H1 (cell line): ENCODE measurements around the gene AKAP12. TPM values are rescaled to one million over a fixed set of nuclear protein-coding genes. Genes with fewer than 3 reads are reported as not detected.

Experiments used
- CTCF ChIA-PET: fragments of 300-600 bp; sonication (Branson Sonifier 250); formaldehyde crosslinking; loops from one replicate; lab custom pipeline; 2021; ENCODE audit not compliant: partially characterized antibody; lab: Charles Lee
- POLR2A ChIA-PET: fragments of 300-600 bp; sonication (Branson Sonifier 250); formaldehyde crosslinking; loops from one replicate; lab custom pipeline; 2021; ENCODE audit warnings: inconsistent platforms; ENCODE audit not compliant: partially characterized antibody; lab: Charles Lee
- DNase-seq, 2 experiments: peaks; one replicate each; pipeline versions ENCODE4 v3.0.0 to v3.0.0-alpha.2; 2010 to 2022; ENCODE audit warnings: low spot score in 2 of 2, low read depth in 1 of 2, mixed read lengths in 1 of 2
- FAIRE-seq: peaks from 2 replicates; lab custom pipeline; 2011; peaks lifted over from hg19 to GRCh38; lab: Jason Lieb, UNC
- H2AFZ ChIP-seq: 2 replicates; pipeline ENCODE4 v1.8.1; 2012; ENCODE audit warnings: low read length, inconsistent platforms
- H2AK5ac ChIP-seq: 2 replicates; pipeline ENCODE4 v1.6.1; 2013; ENCODE audit warnings: low read depth, low read length
- H2BK120ac ChIP-seq: replicated peaks from 2 replicates; pipeline ENCODE3; 2013; ENCODE audit warnings: low read depth, low read length, inconsistent platforms
- H2BK12ac ChIP-seq: 2 replicates; pipeline ENCODE4 v1.6.1; 2013; ENCODE audit warnings: low read depth, low read length
- H2BK15ac ChIP-seq: 2 replicates; pipeline ENCODE4 v1.6.1; 2013; ENCODE audit warnings: low read length
- H2BK20ac ChIP-seq: 2 replicates; pipeline ENCODE4 v1.6.1; 2013; ENCODE audit warnings: low read length
- H2BK5ac ChIP-seq: 2 replicates; pipeline ENCODE4 v1.6.1; 2013; ENCODE audit warnings: low read depth, low read length
- H3K14ac ChIP-seq: 2 replicates; pipeline ENCODE4 v1.6.1; 2013; ENCODE audit warnings: inconsistent platforms; ENCODE audit not compliant: insufficient read length
- H3K18ac ChIP-seq: 2 replicates; pipeline ENCODE4 v1.6.1; 2013; ENCODE audit warnings: low read length; ENCODE audit errors: extremely low read depth
- H3K23ac ChIP-seq: 2 replicates; pipeline ENCODE4 v1.6.1; 2013; ENCODE audit warnings: inconsistent platforms; ENCODE audit not compliant: insufficient read length
- H3K23me2 ChIP-seq: 2 replicates; pipeline ENCODE4 v1.6.1; 2013; ENCODE audit warnings: low read depth, low read length
- H3K27ac ChIP-seq: 2 replicates; pipeline ENCODE4 v1.6.1; 2011; ENCODE audit warnings: low read depth, low read length, inconsistent platforms
- H3K27me3 ChIP-seq, 4 experiments: replicated peaks in 1 of 4; 1 replicate in 1 of 4; 2 replicates in 3 of 4; pipeline versions ENCODE4 v1.6.1 to v1.8.1; 2011 to 2013; ENCODE audit warnings: low read length in 3 of 4, mild to moderate bottlenecking in 3 of 4, inconsistent platforms in 2 of 4, mixed read lengths in 2 of 4, moderate library complexity in 1 of 4; ENCODE audit not compliant: control insufficient read depth in 3 of 4, insufficient read depth in 3 of 4; ENCODE audit errors: extremely low read depth in 1 of 4
- H3K36me3 ChIP-seq, 4 experiments: 2 replicates each; pipeline versions ENCODE4 v1.6.1 to v1.8.1; 2011 to 2013; ENCODE audit warnings: mild to moderate bottlenecking in 4 of 4, low read length in 3 of 4, moderate library complexity in 2 of 4, control low read depth in 1 of 4, inconsistent platforms in 1 of 4; ENCODE audit not compliant: insufficient read depth in 4 of 4, control insufficient read depth in 2 of 4
- H3K4ac ChIP-seq: replicated peaks from 2 replicates; pipeline ENCODE3; 2013; ENCODE audit warnings: low read length, low read depth, mixed read lengths, inconsistent platforms; ENCODE audit not compliant: insufficient read length
- H3K4me1 ChIP-seq, 4 experiments: replicated peaks in 1 of 4; 1 replicate in 1 of 4; 2 replicates in 3 of 4; pipeline versions ENCODE4 v1.6.1 to v1.8.1; 2011 to 2013; ENCODE audit warnings: low read length in 3 of 4, inconsistent platforms in 2 of 4, mixed read lengths in 1 of 4; ENCODE audit not compliant: insufficient read depth in 4 of 4, control insufficient read depth in 3 of 4
- H3K4me2 ChIP-seq, 2 experiments: 2 replicates each; pipeline versions ENCODE4 v1.6.1 to v1.8.1; 2011 to 2013; ENCODE audit warnings: low read depth in 2 of 2, low read length in 2 of 2, control low read depth in 1 of 2, inconsistent platforms in 1 of 2, mild to moderate bottlenecking in 1 of 2; ENCODE audit not compliant: insufficient read depth in 1 of 2
- H3K4me3 ChIP-seq, 4 experiments: fragments of 200-600, 300-600 bp in 1 of 4; sonication (generic), shearing (Covaris generic), sonication (Bioruptor Twin) in 1 of 4; 2 replicates each; pipeline versions ENCODE4 v1.5.1 to v1.8.1; 2011 to 2016; ENCODE audit warnings: low read length in 4 of 4, low read depth in 3 of 4, control low read depth in 2 of 4, inconsistent platforms in 2 of 4, mild to moderate bottlenecking in 2 of 4, mixed read lengths in 1 of 4, moderate library complexity in 1 of 4; ENCODE audit not compliant: insufficient read depth in 2 of 4; ENCODE audit errors: extremely low read depth in 1 of 4
- H3K56ac ChIP-seq: replicated peaks from 2 replicates; pipeline ENCODE3; 2013; ENCODE audit warnings: low read depth, mild to moderate bottlenecking, mixed read lengths, low read length, inconsistent platforms; ENCODE audit not compliant: insufficient read length
- H3K79me1 ChIP-seq: 2 replicates; pipeline ENCODE4 v1.6.1; 2013; ENCODE audit warnings: low read depth, low read length, control low read depth
- H3K79me2 ChIP-seq, 2 experiments: 2 replicates each; pipeline versions ENCODE4 v1.6.1 to v1.8.1; 2012 to 2013; ENCODE audit warnings: low read length in 2 of 2, mild to moderate bottlenecking in 2 of 2, inconsistent platforms in 1 of 2; ENCODE audit not compliant: insufficient read depth in 2 of 2, control insufficient read depth in 1 of 2
- H3K9ac ChIP-seq, 4 experiments: replicated peaks in 1 of 4; 1 replicate in 1 of 4; 2 replicates in 3 of 4; pipeline versions ENCODE4 v1.6.1 to v1.8.1; 2011 to 2013; ENCODE audit warnings: low read depth in 3 of 4, low read length in 3 of 4, control low read depth in 2 of 4, mild to moderate bottlenecking in 2 of 4, moderate library complexity in 2 of 4, inconsistent platforms in 1 of 4; ENCODE audit errors: extremely low read depth in 1 of 4
- H3K9me3 ChIP-seq, 2 experiments: 2 replicates each; pipeline versions ENCODE4 v1.6.1 to v1.8.1; 2012 to 2013; ENCODE audit warnings: mild to moderate bottlenecking in 2 of 2, moderate library complexity in 2 of 2, control low read depth in 1 of 2, inconsistent platforms in 1 of 2, low read depth in 1 of 2, low read length in 1 of 2, mixed read lengths in 1 of 2; ENCODE audit not compliant: insufficient read depth in 2 of 2
- H4K20me1 ChIP-seq, 2 experiments: replicated peaks in 1 of 2; 2 replicates each; pipeline versions ENCODE3 to v1.8.1; 2011 to 2013; ENCODE audit warnings: inconsistent platforms in 2 of 2, low read length in 2 of 2, mild to moderate bottlenecking in 1 of 2; ENCODE audit not compliant: insufficient read depth in 2 of 2, control insufficient read depth in 1 of 2
- H4K5ac ChIP-seq: 2 replicates; pipeline ENCODE4 v1.6.1; 2013; ENCODE audit warnings: low read length, low read depth, mixed read lengths, inconsistent platforms; ENCODE audit not compliant: insufficient read length
- H4K8ac ChIP-seq: 2 replicates; pipeline ENCODE4 v1.8.0; 2013; ENCODE audit warnings: mild to moderate bottlenecking, moderate library complexity, low read length, inconsistent platforms; ENCODE audit not compliant: insufficient read depth; ENCODE audit errors: extremely low read depth
- H4K91ac ChIP-seq: replicated peaks from 2 replicates; pipeline ENCODE3; 2013; ENCODE audit warnings: low read length, mixed read lengths, inconsistent platforms; ENCODE audit not compliant: insufficient read length
- BACH1 ChIP-seq: IDR thresholded peaks from 2 replicates; pipeline ENCODE4 v1.6.1; 2012; ENCODE audit warnings: low read length, improper control_type of control experiment
- CTBP2 ChIP-seq: IDR thresholded peaks from 2 replicates; pipeline ENCODE4 v1.7.0; 2011; ENCODE audit warnings: borderline replicate concordance, mild to moderate bottlenecking, moderate library complexity, mixed read lengths, low read length; ENCODE audit not compliant: insufficient read depth, insufficient read length
- KDM1A ChIP-seq: fragments of 200-600, 300-600 bp; sonication (generic); IDR thresholded peaks from 2 replicates; pipeline ENCODE4 v1.7.1; 2016; ENCODE audit warnings: mild to moderate bottlenecking, low read length, borderline replicate concordance
- NANOG ChIP-seq: IDR thresholded peaks from 2 replicates; pipeline ENCODE4 v1.6.1; 2011; ENCODE audit warnings: low read length, low read depth, mild to moderate bottlenecking, inconsistent platforms; ENCODE audit not compliant: insufficient read depth, poor library complexity, severe bottlenecking
- SAP30 ChIP-seq: fragments of 300-600 bp; sonication (generic); IDR thresholded peaks from 2 replicates; pipeline ENCODE4 v1.7.1; 2012; ENCODE audit warnings: low read length, moderate library complexity, mild to moderate bottlenecking, inconsistent platforms; ENCODE audit not compliant: insufficient read depth, insufficient replicate concordance
- SP1 ChIP-seq: IDR thresholded peaks from 2 replicates; pipeline ENCODE4 v1.6.1; 2011; ENCODE audit warnings: low read depth, low read length
- SUZ12 ChIP-seq: fragments of 200-600 bp; sonication (generic); IDR thresholded peaks from 2 replicates; pipeline ENCODE4 v1.6.1; 2012; ENCODE audit warnings: mild to moderate bottlenecking, inconsistent platforms, low read length, moderate library complexity, mixed read lengths
- TCF12 ChIP-seq: IDR thresholded peaks from 2 replicates; pipeline ENCODE4 v1.6.1; 2011; ENCODE audit warnings: low read depth, mild to moderate bottlenecking, low read length
- TEAD4 ChIP-seq: IDR thresholded peaks from 2 replicates; pipeline ENCODE4 v1.6.1; 2012; ENCODE audit warnings: low read depth, low read length, inconsistent platforms, mixed read lengths
- YY1 ChIP-seq: IDR thresholded peaks from 2 replicates; pipeline ENCODE4 v1.6.1; 2011; ENCODE audit warnings: low read depth, mild to moderate bottlenecking, low read length
- WGBS, 2 experiments: shearing (Covaris generic) in 1 of 2; methylation state at CpG; one replicate each; pipeline versions ENCODE4 v1.1.6 to v1.1.7; 2013 to 2015; ENCODE audit warnings: low lambda C conversion rate in 2 of 2, mixed read lengths in 2 of 2, inconsistent platforms in 1 of 2, low coverage in 1 of 2, missing lambda C conversion rate in 1 of 2; ENCODE audit not compliant: insufficient replicate concordance in 2 of 2, insufficient coverage in 1 of 2, insufficient read length in 1 of 2; ENCODE audit errors: extremely low coverage in 1 of 2, missing lambda C conversion rate in 1 of 2; 5-methylcytosine and 5-hydroxymethylcytosine counted together
- polyA plus RNA-seq, 7 experiments: library from polyadenylated mRNA; depleted of rRNA in 3 of 7; stranded (reverse) in 5 of 7; unstranded in 2 of 7; fragments of >200 nt in 5 of 7; fragments of 200-250 nt in 2 of 7; gene quantifications; 1 replicate in 5 of 7; 2 replicates in 1 of 7; 4 replicates in 1 of 7; pipeline versions ENCODE4 v1.2.1 to v1.2.3, GENCODE V29; 2011 to 2013; ENCODE audit warnings: missing spikeins in 2 of 7, mixed read lengths in 2 of 7
- total RNA-seq: library from RNA; stranded (reverse); fragmentation: NEBNext Ultra II Directional; extraction: Animal tissue kit (Norgen Biotek cat#: 25700); gene quantifications from 2 replicates; pipeline ENCODE4 v1.2.1, GENCODE V29; 2021
- TF ChIP-seq, protein P1 (sequence below): IDR thresholded peaks from 2 replicates; pipeline ENCODE4 v1.6.1; 2011; ENCODE audit warnings: low read depth, mild to moderate bottlenecking, low read length; ENCODE audit not compliant: insufficient read depth

Gene AKAP12
- total and polyA plus RNA-seq, 2 of the 8 experiments (the other 6 are each of a cell fraction or from before 2014, with no cell fraction given): 14.6 to 79.2 TPM

GRCh38 chr6:151254451-151255081 is 14.8 kb downstream of the AKAP12 start:
- H3K9ac ChIP-seq: no peak overlapping the region
- no peak overlapping the region for H3K4me3 ChIP-seq
- H3K4ac ChIP-seq: no peak overlapping the region
- H3K79me2 ChIP-seq: peaks cover 0 to 28% of the 10 kb centered on the region in 2 experiments; a peak in 2 of 4 replicates
- peaks cover 0 to 4% (median 2%) of the 10 kb centered on the region in 4 experiments; a peak in 4 of 7 replicates for H3K4me1 ChIP-seq
- CTCF ChIA-PET: interaction anchor here (0.7 to 0.9 kb wide), 3 partner anchors 10 to 291 kb away, joined by 3 to 4 read pairs (median 3); no protein-coding TSS in a partner anchor
- no peak overlapping the region for H2AK5ac ChIP-seq
- no peak overlapping the region for H3K18ac ChIP-seq
- POLR2A ChIA-PET: interaction anchor here (0.6 to 3.4 kb wide), 4 partner anchors 14 to 257 kb away, joined by 3 to 24 read pairs (median 3); partner anchors contain the start of gene AKAP12
- no peak overlapping the region for H2BK12ac ChIP-seq
- no peak overlapping the region for H3K27ac ChIP-seq
- H2BK120ac ChIP-seq: no peak overlapping the region
- no peak overlapping the region for H4K8ac ChIP-seq
- no peak overlapping the region for H2AFZ ChIP-seq
- H2BK20ac ChIP-seq: no peak overlapping the region
- H3K14ac ChIP-seq: no peak overlapping the region
- H3K9me3 ChIP-seq: no peaks in the 10 kb centered on the region
- H4K20me1 ChIP-seq: peaks cover 0 to 6% of the 10 kb centered on the region in 2 experiments
- H4K5ac ChIP-seq: no peak overlapping the region
- no peaks in the 10 kb centered on the region; the same call in 1 of the 2 replicates for H3K23me2 ChIP-seq
- H2BK15ac ChIP-seq: no peak overlapping the region
- H3K23ac ChIP-seq: no peak overlapping the region
- H3K4me2 ChIP-seq: peak overlapping the region in 1 of 2 experiments; percentile 10; a peak in 1 of 4 replicates
- H4K91ac ChIP-seq: no peak overlapping the region
- H2BK5ac ChIP-seq: no peak overlapping the region
- FAIRE-seq (peak; percentile 19), DNase-seq (no peak)
- no peaks in the 10 kb centered on the region for H3K36me3 ChIP-seq
- WGBS, 2 experiments: 66% methylated on average over 14 of the region's 14 CpGs; no CpG with 5 or more reads in 1 of the 2 experiments
- H3K79me1 ChIP-seq: peaks cover 2% of the 10 kb centered on the region; the same call in 1 of the 2 replicates
- no peak overlapping the region for H3K56ac ChIP-seq
- no peaks in the 10 kb centered on the region for H3K27me3 ChIP-seq
- TF ChIP-seq SAP30 (no peak), BACH1 (no peak), YY1 (no peak), TEAD4 (peak; percentile 95), KDM1A (no peak), SP1 (peak; percentile 67; the same call in 1 of the 2 replicates), CTBP2 (no peak), NANOG (no peak), SUZ12 (no peak), TCF12 (no peak)
- TF ChIP-seq, protein P1, sequence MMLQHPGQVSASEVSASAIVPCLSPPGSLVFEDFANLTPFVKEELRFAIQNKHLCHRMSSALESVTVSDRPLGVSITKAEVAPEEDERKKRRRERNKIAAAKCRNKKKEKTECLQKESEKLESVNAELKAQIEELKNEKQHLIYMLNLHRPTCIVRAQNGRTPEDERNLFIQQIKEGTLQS: no peak
